ENCODE results near the gene CHMP3. TPM values are rescaled to one million over a fixed set of nuclear protein-coding genes. Genes with fewer than 3 reads are reported as not detected.
A peak's percentile ranks its signal among the peaks of the same experiment; 100 is the strongest.

The CHMP3 gene
- total and polyA plus RNA-seq, 2 of the 13 experiments (the other 11 are each of a cell fraction or from before 2014, with no cell fraction given) = 64.1 to 114 TPM

DNA sequence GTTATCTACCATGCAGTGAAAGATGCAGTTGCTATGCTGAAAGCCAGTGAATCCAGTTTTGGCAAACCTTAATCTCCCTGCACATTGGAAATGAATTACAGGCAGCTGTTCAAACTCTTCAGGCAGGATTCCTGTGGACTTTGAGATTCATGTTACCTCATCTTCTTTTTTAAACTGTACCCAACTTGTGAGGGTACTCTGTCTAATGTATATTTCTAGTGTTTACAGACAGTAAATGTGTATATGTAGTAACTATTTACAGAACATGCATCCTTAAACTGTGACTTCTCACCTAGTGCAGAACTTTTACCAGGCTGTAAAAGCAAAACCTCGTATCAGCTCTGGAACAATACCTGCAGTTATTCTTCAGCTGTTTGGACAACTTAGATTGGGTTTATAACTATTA lies 71.2 kb downstream of the CHMP3 start:
- H3K4me2 ChIP-seq (ENCODE audit: low read depth, low read length) = no peak overlapping the region
- H3K79me2 ChIP-seq (ENCODE audit: insufficient read depth, low read length) = no peaks in the 10 kb centered on the region
- H3K4me1 ChIP-seq (ENCODE audit: insufficient read depth, low read length) = peaks cover 29% of the 10 kb centered on the region
- WGBS (ENCODE audit: low lambda C conversion rate) = 50% methylated on average over 1 of the region's 1 CpG
- no peak overlapping the region for H2AFZ ChIP-seq (ENCODE audit: low read length)
- in situ Hi-C loops (cut with HindIII; ENCODE audit: extremely low pct_ligation_motif_present, low pct_unique_long_range_greater_than_20kb) (no loop called here), intact Hi-C loops (cut with micrococcal nuclease; ENCODE audit: unreplicated experiment) (no loop called here)
- H3K27ac ChIP-seq (ENCODE audit: extremely low read length, insufficient read depth, low read length) = peak overlapping the region; percentile 41
- ATAC-seq (peak; percentile 83), DNase-seq (ENCODE audit: low spot score) (peak; percentile 54), FAIRE-seq (no peak)
- no peaks in the 10 kb centered on the region for H4K20me1 ChIP-seq (ENCODE audit: insufficient read depth, low read length)
- ChIA-PET CTCF (ENCODE audit: low intra/inter-chr PET ratio, low total read pairs) (no interaction called here), POLR2A (interaction anchor here (1.2 to 1.4 kb wide), 2 partner anchors 50 to 70 kb away, joined by 4 to 12 read pairs; partner anchors contain the start of gene KDM3A)
- H3K4me3 ChIP-seq (replicated peaks in 1 of 3; ENCODE audit: insufficient read depth in 1 of 3, low read depth in 2 of 3, low read length in 3 of 3) = no peak overlapping the region
- peaks cover 26 to 89% of the 10 kb centered on the region in 2 experiments for H3K36me3 ChIP-seq (replicated peaks in 1 of 2; ENCODE audit: control insufficient read depth in 1 of 2, insufficient read depth in 2 of 2, low read length in 2 of 2)
- no peaks in the 10 kb centered on the region for H3K27me3 ChIP-seq (ENCODE audit: control insufficient read depth in 1 of 2, insufficient read depth in 2 of 2, low read length in 2 of 2)
- no TSS peak for BruUV-seq (replicated peaks)
- H3K9me3 ChIP-seq (ENCODE audit: low read length) = no peaks in the 10 kb centered on the region
- H3K9ac ChIP-seq (ENCODE audit: insufficient read depth, low read depth, low read length) = no peak overlapping the region
- no peak for TF ChIP-seq ZNF563 (CRISPR knock-in tag; IDR thresholded peaks at IDR 0.05)
- TF ChIP-seq MEIS1 (CRISPR knock-in tag; IDR thresholded peaks at IDR 0.05; ENCODE audit: borderline replicate concordance) = no peak
- TF ChIP-seq JDP2 (CRISPR knock-in tag; IDR thresholded peaks at IDR 0.05; ENCODE audit: borderline replicate concordance) = no peak
- TF ChIP-seq ZFP90 (CRISPR knock-in tag; IDR thresholded peaks at IDR 0.05; ENCODE audit: borderline replicate concordance) = no peak
- TF ChIP-seq, protein P1, sequence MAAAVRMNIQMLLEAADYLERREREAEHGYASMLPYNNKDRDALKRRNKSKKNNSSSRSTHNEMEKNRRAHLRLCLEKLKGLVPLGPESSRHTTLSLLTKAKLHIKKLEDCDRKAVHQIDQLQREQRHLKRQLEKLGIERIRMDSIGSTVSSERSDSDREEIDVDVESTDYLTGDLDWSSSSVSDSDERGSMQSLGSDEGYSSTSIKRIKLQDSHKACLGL (CRISPR knock-in tag; IDR thresholded peaks at IDR 0.05) = no peak
- TF ChIP-seq, protein P2, sequence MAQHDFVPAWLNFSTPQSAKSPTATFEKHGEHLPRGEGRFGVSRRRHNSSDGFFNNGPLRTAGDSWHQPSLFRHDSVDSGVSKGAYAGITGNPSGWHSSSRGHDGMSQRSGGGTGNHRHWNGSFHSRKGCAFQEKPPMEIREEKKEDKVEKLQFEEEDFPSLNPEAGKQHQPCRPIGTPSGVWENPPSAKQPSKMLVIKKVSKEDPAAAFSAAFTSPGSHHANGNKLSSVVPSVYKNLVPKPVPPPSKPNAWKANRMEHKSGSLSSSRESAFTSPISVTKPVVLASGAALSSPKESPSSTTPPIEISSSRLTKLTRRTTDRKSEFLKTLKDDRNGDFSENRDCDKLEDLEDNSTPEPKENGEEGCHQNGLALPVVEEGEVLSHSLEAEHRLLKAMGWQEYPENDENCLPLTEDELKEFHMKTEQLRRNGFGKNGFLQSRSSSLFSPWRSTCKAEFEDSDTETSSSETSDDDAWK (CRISPR knock-in tag; IDR thresholded peaks at IDR 0.05) = no peak
- TF ChIP-seq, protein P3, sequence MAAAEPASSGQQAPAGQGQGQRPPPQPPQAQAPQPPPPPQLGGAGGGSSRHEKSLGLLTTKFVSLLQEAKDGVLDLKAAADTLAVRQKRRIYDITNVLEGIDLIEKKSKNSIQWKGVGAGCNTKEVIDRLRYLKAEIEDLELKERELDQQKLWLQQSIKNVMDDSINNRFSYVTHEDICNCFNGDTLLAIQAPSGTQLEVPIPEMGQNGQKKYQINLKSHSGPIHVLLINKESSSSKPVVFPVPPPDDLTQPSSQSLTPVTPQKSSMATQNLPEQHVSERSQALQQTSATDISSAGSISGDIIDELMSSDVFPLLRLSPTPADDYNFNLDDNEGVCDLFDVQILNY (CRISPR knock-in tag; conservative IDR thresholded peaks at IDR 0.05) = no peak
- no peak for TF ChIP-seq ZBTB7B (CRISPR knock-in tag; IDR thresholded peaks at IDR 0.05)
- no peak for TF ChIP-seq RFX3 (CRISPR knock-in tag; IDR thresholded peaks at IDR 0.05)
- TF ChIP-seq, protein P4, sequence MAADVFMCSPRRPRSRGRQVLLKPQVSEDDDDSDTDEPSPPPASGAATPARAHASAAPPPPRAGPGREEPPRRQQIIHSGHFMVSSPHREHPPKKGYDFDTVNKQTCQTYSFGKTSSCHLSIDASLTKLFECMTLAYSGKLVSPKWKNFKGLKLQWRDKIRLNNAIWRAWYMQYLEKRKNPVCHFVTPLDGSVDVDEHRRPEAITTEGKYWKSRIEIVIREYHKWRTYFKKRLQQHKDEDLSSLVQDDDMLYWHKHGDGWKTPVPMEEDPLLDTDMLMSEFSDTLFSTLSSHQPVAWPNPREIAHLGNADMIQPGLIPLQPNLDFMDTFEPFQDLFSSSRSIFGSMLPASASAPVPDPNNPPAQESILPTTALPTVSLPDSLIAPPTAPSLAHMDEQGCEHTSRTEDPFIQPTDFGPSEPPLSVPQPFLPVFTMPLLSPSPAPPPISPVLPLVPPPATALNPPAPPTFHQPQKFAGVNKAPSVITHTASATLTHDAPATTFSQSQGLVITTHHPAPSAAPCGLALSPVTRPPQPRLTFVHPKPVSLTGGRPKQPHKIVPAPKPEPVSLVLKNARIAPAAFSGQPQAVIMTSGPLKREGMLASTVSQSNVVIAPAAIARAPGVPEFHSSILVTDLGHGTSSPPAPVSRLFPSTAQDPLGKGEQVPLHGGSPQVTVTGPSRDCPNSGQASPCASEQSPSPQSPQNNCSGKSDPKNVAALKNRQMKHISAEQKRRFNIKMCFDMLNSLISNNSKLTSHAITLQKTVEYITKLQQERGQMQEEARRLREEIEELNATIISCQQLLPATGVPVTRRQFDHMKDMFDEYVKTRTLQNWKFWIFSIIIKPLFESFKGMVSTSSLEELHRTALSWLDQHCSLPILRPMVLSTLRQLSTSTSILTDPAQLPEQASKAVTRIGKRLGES (CRISPR knock-in tag; IDR thresholded peaks at IDR 0.05; ENCODE audit: borderline replicate concordance) = no peak
- TF ChIP-seq ZNF343 (CRISPR knock-in tag; IDR thresholded peaks at IDR 0.05) = no peak
- TF ChIP-seq NBN (conservative IDR thresholded peaks at IDR 0.05) = no peak
- TF ChIP-seq RFX1 (IDR thresholded peaks at IDR 0.05) = no peak
- no peak for TF ChIP-seq ZKSCAN8 (CRISPR knock-in tag; IDR thresholded peaks at IDR 0.05; ENCODE audit: borderline replicate concordance)
- TF ChIP-seq, protein P5, sequence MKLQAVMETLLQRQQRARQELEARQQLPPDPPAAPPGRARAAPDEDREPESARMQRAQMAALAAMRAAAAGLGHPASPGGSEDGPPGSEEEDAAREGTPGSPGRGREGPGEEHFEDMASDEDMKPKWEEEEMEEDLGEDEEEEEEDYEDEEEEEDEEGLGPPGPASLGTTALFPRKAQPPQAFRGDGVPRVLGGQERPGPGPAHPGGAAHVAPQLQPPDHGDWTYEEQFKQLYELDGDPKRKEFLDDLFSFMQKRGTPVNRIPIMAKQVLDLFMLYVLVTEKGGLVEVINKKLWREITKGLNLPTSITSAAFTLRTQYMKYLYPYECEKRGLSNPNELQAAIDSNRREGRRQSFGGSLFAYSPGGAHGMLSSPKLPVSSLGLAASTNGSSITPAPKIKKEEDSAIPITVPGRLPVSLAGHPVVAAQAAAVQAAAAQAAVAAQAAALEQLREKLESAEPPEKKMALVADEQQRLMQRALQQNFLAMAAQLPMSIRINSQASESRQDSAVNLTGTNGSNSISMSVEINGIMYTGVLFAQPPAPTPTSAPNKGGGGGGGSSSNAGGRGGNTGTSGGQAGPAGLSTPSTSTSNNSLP (IDR thresholded peaks at IDR 0.05; ENCODE audit: low read depth, low read length) = 0 out of 2 replicates have a peak, but pooled peaks have one; percentile 53
- no peak for TF ChIP-seq ZZZ3 (CRISPR knock-in tag; IDR thresholded peaks at IDR 0.05; ENCODE audit: borderline replicate concordance)
- no peak for TF ChIP-seq ZC3H4 (CRISPR knock-in tag; IDR thresholded peaks at IDR 0.05; ENCODE audit: borderline replicate concordance)
- no peak for TF ChIP-seq SRF (IDR thresholded peaks at IDR 0.05; ENCODE audit: low read depth, low read length)
- TF ChIP-seq BCL6 (CRISPR knock-in tag; IDR thresholded peaks at IDR 0.05) = peak; percentile 55
- TF ChIP-seq GFI1 (CRISPR knock-in tag; IDR thresholded peaks at IDR 0.05; ENCODE audit: borderline replicate concordance) = peak; percentile 89; the same call in 1 of the 2 replicates

Measured in HepG2 (cell line).